Gastrocnemius medialis (tissue), 4 donors: Measurements from ENCODE around the gene GSTP1.

Experiments
- CTCF ChIP-seq, 5 experiments: fragments of 450-650 bp in 3 of 5; fragments of 200-600 bp in 2 of 5; sonication (generic) in 2 of 5; IDR thresholded peaks in 4 of 5; conservative IDR thresholded peaks in 1 of 5; 1 replicate in 4 of 5; 2 replicates in 1 of 5; pipeline ENCODE4 v1.5.1; 2016 to 2019; ENCODE audit warnings: antibody characterized with exemption in 5 of 5, mild to moderate bottlenecking in 3 of 5, moderate library complexity in 3 of 5
- POLR2A ChIP-seq, 2 donors: fragments of 450-650 bp; IDR thresholded peaks; one replicate each; pipeline ENCODE4 v1.6.1; 2017; ENCODE audit warnings: antibody characterized with exemption in 2 of 2, mild to moderate bottlenecking in 2 of 2, moderate library complexity in 2 of 2

GRCh38 chr11:67585911-67586310, 2.3 kb downstream of the GSTP1 start:
- TF ChIP-seq POLR2A (IDR thresholded peaks at IDR 0.05): no peak
- TF ChIP-seq CTCF (IDR thresholded peaks at IDR 0.05 in 4 of 5, conservative IDR thresholded peaks at IDR 0.05 in 1 of 5): no peak
